ENCODE data around the gene SSC5D. TPM values are rescaled to one million over a fixed set of nuclear protein-coding genes. Genes with fewer than 3 reads are reported as not detected.

Gene SSC5D
- total and polyA plus RNA-seq, 10 of the 15 experiments (the other 5 are each of a cell fraction or from before 2014, with no cell fraction given), result 0.03 to 0.13 (median 0.05) TPM; not detected in 4

- in situ Hi-C loops (cut with MboI), result no loop called here
- RAD21 ChIA-PET (ENCODE audit: unreplicated experiment), result no interaction called here
- WGBS (ENCODE audit: insufficient coverage, insufficient replicate concordance, low lambda C conversion rate, missing lambda C conversion rate), result 37% methylated on average over 15 of the region's 15 CpGs
- no peak overlapping the region for H3K9ac ChIP-seq (ENCODE audit: control insufficient read depth, insufficient read depth, low read length)
- H3K9me3 ChIP-seq (replicated peaks; ENCODE audit: control insufficient read depth, insufficient read depth, low read length), result no peaks in the 10 kb centered on the region
- CTCF ChIA-PET, result no interaction called here
- POLR2A ChIA-PET, result no interaction called here
- SMC1A ChIA-PET (ENCODE audit: uncharacterized antibody, unreplicated experiment), result no interaction called here
- TF ChIP-seq NR2F1 (conservative IDR thresholded peaks at IDR 0.05), result no peak
- TF ChIP-seq KLF5 (IDR thresholded peaks at IDR 0.05; ENCODE audit: partially characterized antibody), result no peak
- TF ChIP-seq KDM1A (IDR thresholded peaks at IDR 0.05; ENCODE audit: borderline replicate concordance), result no peak
- TF ChIP-seq JUNB (IDR thresholded peaks at IDR 0.05), result no peak
- TF ChIP-seq MXI1 (IDR thresholded peaks at IDR 0.05; ENCODE audit: low read depth, low read length), result no peak
- H3K27me3 ChIP-seq (replicated peaks in 1 of 2; ENCODE audit: control insufficient read depth in 2 of 2, insufficient read depth in 2 of 2, low read length in 1 of 2), result peaks cover 0 to 1% of the 10 kb centered on the region in 2 experiments; a peak in 2 of 4 replicates
- H3K79me2 ChIP-seq (ENCODE audit: control insufficient read depth, insufficient read depth, low read length), result no peaks in the 10 kb centered on the region
- intact Hi-C loops (cut with micrococcal nuclease; ENCODE audit: unreplicated experiment), result no loop called here
- H3K36me3 ChIP-seq (ENCODE audit: control insufficient read depth in 2 of 2, insufficient read depth in 2 of 2, low read length in 1 of 2), result no peaks in the 10 kb centered on the region
- no peaks in the 10 kb centered on the region for H3K4me1 ChIP-seq (ENCODE audit: control insufficient read depth, insufficient read depth, low read length)
- no peak overlapping the region for H3K27ac ChIP-seq (ENCODE audit: control insufficient read depth, insufficient read depth)
- no peak overlapping the region for H3K4me2 ChIP-seq (ENCODE audit: control insufficient read depth, insufficient read depth)
- H2AFZ ChIP-seq (ENCODE audit: control insufficient read depth, low read depth, low read length), result no peak overlapping the region
- DNase-seq (ENCODE audit: low read depth, low spot score), result no peak
- BruUV-seq (replicated peaks), result no TSS peak
- ATAC-seq, result no peak
- H4K20me1 ChIP-seq (ENCODE audit: control insufficient read depth, insufficient read depth), result no peaks in the 10 kb centered on the region
- H3K4me3 ChIP-seq, result no peak overlapping the region
- no peak for FAIRE-seq
These were observed 55.8 kb downstream of the SSC5D start for GRCh38 chr19:55544014-55544413.

- Histone ChIP-seq H3K9ac (ENCODE audit: control insufficient read depth, insufficient read depth, low read length) (no peak overlapping the region), H3K4me2 (ENCODE audit: control insufficient read depth, insufficient read depth) (no peak overlapping the region), H3K4me1 (ENCODE audit: control insufficient read depth, insufficient read depth, low read length) (no peaks in the 10 kb centered on the region), H3K79me2 (ENCODE audit: control insufficient read depth, insufficient read depth, low read length) (no peaks in the 10 kb centered on the region), H3K27me3 (replicated peaks in 1 of 2; ENCODE audit: control insufficient read depth in 2 of 2, insufficient read depth in 2 of 2, low read length in 1 of 2) (peaks cover 1 to 4% of the 10 kb centered on the region in 2 experiments; a peak in 3 of 4 replicates), H3K36me3 (ENCODE audit: control insufficient read depth in 2 of 2, insufficient read depth in 2 of 2, low read length in 1 of 2) (no peaks in the 10 kb centered on the region), H2AFZ (ENCODE audit: control insufficient read depth, low read depth, low read length) (no peak overlapping the region), H4K20me1 (ENCODE audit: control insufficient read depth, insufficient read depth) (no peaks in the 10 kb centered on the region), H3K9me3 (replicated peaks; ENCODE audit: control insufficient read depth, insufficient read depth, low read length) (no peaks in the 10 kb centered on the region), H3K27ac (ENCODE audit: control insufficient read depth, insufficient read depth) (no peak overlapping the region), H3K4me3 (no peak overlapping the region)
- DNase-seq (ENCODE audit: low read depth, low spot score) (no peak), ATAC-seq (no peak), FAIRE-seq (no peak)
- 44% methylated on average over 23 of the region's 23 CpGs for WGBS (ENCODE audit: insufficient coverage, insufficient replicate concordance, low lambda C conversion rate, missing lambda C conversion rate)
- ChIA-PET RAD21 (ENCODE audit: unreplicated experiment) (no interaction called here), POLR2A (no interaction called here), SMC1A (ENCODE audit: uncharacterized antibody, unreplicated experiment) (no interaction called here), CTCF (no interaction called here)
- intact Hi-C loops (cut with micrococcal nuclease; ENCODE audit: unreplicated experiment), result no loop called here
- in situ Hi-C loops (cut with MboI), result no loop called here
- no TSS peak for BruUV-seq (replicated peaks)
- no peak for TF ChIP-seq NR2C1 (IDR thresholded peaks at IDR 0.05)
These were observed 56.7 kb downstream of the SSC5D start for GRCh38 chr19:55544776-55545439.

All from GM12878 (cell line).